Astrocyte (in vitro differentiated cells and primary cell): Measurements from ENCODE around the gene PHACTR4.

ENCODE experiments used
- EZH2 ChIP-seq: IDR thresholded peaks from 2 replicates; pipeline ENCODE4 v1.6.1; 2012; ENCODE audit warnings: mild to moderate bottlenecking, low read length, inconsistent platforms; ENCODE audit not compliant: insufficient read depth
- TF ChIP-seq, protein P1 (sequence below): IDR thresholded peaks from 2 replicates; pipeline ENCODE4 v1.5.1; 2011; ENCODE audit warnings: low read depth, mild to moderate bottlenecking, inconsistent platforms, low read length, moderate library complexity; ENCODE audit not compliant: insufficient read depth

DNA sequence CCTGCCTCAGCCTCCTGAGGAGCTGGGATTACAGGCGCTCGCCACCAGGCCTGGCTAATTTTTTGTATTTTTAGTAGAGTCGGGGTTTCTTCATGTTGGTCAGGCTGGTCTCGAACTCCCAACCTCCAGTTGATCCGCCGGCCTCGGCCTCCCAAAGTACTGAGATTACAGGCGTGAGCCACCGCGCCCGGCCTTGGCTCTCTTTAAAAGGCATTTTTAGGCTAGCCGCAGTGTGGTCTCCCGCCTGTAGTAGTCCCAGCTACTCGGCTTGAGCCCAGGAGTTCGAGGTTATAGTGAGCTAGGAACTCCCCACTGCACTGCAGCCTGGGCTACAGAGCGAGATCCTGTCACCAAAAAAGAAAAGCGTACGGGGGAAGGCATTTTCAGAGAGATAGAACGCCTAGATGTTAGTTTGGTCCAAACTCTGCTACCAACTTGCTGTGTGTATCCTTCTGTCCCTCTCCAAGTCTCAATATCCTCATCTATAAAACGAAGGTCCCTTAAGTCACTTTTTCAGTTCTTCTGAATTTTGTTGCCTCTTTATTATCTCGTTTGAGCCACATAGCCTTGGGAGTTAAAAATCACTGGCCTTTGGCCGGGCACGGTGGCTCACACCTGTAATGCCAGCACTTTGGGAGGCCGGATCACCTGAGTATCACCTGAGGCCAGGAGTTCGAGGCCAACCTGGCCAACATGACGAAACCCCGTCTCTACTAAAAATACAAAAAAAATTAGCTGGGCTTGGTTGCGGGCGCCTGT lies 40.0 kb upstream of the PHACTR4 start:
- TF ChIP-seq, protein P1, sequence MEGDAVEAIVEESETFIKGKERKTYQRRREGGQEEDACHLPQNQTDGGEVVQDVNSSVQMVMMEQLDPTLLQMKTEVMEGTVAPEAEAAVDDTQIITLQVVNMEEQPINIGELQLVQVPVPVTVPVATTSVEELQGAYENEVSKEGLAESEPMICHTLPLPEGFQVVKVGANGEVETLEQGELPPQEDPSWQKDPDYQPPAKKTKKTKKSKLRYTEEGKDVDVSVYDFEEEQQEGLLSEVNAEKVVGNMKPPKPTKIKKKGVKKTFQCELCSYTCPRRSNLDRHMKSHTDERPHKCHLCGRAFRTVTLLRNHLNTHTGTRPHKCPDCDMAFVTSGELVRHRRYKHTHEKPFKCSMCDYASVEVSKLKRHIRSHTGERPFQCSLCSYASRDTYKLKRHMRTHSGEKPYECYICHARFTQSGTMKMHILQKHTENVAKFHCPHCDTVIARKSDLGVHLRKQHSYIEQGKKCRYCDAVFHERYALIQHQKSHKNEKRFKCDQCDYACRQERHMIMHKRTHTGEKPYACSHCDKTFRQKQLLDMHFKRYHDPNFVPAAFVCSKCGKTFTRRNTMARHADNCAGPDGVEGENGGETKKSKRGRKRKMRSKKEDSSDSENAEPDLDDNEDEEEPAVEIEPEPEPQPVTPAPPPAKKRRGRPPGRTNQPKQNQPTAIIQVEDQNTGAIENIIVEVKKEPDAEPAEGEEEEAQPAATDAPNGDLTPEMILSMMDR = no peak
- TF ChIP-seq EZH2 = no peak
